ENCODE data around the gene ACTG1.

Gene ACTG1

DNA sequence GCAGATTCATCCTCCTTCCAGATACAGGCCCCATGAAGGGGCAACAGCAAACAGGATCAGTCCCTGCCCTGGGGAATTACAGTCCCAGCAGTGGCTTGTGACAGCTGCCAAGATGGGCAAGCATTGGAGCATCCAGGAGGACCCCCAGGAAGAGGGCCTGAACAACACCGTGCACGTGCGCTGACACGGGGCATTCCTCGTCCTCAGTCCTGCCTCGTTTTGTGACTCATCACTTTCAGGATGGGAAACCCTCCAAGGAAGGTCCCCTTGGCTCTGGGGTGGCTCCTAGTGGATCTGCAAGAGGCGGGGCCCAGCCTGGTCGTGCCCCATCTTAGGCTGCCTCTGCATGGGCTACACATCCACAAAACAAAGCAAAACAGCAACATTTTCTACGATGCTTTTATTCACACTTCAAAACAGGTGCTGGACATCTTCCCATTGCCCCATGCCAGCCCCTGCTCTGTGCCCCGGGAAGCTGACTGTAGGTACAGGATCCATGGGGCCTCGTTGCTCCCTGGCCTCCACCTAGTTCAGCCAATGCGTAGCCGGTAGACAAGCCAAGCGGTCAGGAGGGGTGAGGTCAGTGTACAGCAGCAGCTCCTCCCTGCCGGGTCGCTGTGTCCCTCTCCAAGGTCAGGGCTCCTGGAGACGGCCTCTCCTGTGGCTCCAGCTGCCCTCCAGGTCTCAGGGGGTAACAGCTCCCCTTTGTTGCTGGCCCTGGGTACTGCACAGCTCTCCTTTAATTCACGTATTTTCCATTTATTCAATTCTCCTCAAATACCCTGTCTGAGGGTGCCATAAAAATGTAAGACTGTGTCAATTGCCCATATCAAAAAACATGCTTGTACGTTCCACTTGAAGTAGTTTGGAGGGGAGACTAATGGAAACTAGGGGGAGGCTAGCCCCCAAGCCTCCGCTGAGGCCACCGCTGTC lies 32.2 kb downstream of the ACTG1 start:
- DNase-seq (ENCODE audit: low read depth, low spot score), result no peak
- Histone ChIP-seq H3K36me3 (ENCODE audit: insufficient read depth, insufficient read length, low read length) (no peaks in the 10 kb centered on the region), H3K4me1 (ENCODE audit: insufficient read depth, insufficient read length) (peaks cover 43% of the 10 kb centered on the region), H3K27me3 (ENCODE audit: insufficient read depth, insufficient read length) (peaks cover 59% of the 10 kb centered on the region), H3K9me3 (ENCODE audit: insufficient read depth, low read length) (peaks cover 7% of the 10 kb centered on the region; the same call in 1 of the 2 replicates), H3K4me3 (ENCODE audit: insufficient read length, low read depth) (no peak overlapping the region), H3K9ac (ENCODE audit: insufficient read length, low read depth) (no peak overlapping the region)
- TF ChIP-seq SUZ12 (IDR thresholded peaks at IDR 0.05; ENCODE audit: extremely low read depth, insufficient read depth, insufficient read length) (no peak), ZNF274 (IDR thresholded peaks at IDR 0.05; ENCODE audit: low read depth, low read length) (no peak), YY1 (IDR thresholded peaks at IDR 0.05; ENCODE audit: insufficient read depth, insufficient read length) (no peak)

DNA sequence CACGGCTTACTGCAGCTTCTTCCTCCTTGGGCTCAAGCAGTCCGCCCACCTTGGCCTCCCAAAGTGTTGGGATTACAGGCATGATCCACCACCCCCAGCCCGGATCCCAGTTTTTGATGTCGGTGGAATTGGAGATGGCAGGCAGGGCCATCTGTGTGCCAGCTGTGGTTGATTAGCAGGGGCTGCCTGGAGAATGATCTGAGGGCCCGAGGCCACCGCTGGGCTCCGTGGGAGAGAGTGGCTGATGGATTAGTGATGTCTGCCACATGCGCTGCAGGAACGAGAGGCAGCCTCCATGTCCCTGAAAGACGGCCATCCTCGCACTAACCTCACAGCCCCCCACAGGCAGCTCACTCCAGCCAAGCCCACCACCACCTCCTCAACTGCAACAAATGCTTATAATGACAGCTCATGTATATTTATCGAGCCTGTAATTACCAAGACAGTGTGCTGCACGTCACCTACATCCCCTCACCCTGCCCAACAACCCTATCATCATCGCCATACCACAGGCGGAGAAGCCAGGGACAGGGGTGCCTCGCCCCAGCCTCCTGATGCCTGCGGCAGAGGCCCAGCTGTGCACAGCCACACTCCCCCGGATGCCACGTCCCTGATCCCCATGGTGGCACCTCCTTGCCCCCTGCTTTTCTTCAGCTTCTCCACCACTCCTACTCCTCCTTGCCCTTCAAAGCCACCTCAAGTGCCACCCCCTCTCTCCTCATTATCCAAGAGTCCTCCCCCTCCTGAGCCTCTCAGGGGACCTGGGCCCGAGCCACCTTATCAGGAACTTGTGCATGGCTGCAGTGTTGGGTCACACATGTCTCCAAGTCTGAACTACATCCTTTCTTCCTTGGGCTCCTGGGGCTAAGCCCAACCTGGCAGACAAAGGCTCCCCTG lies 33.2 kb downstream of the ACTG1 start:
- no peak for TF ChIP-seq SUZ12 (IDR thresholded peaks at IDR 0.05; ENCODE audit: extremely low read depth, insufficient read depth, insufficient read length)
- no peak for TF ChIP-seq YY1 (IDR thresholded peaks at IDR 0.05; ENCODE audit: insufficient read depth, insufficient read length)
- TF ChIP-seq ZNF274 (IDR thresholded peaks at IDR 0.05; ENCODE audit: low read depth, low read length), result no peak
- peaks cover 7% of the 10 kb centered on the region; the same call in 1 of the 2 replicates for H3K9me3 ChIP-seq (ENCODE audit: insufficient read depth, low read length)
- no peak overlapping the region for H3K4me3 ChIP-seq (ENCODE audit: insufficient read length, low read depth)
- DNase-seq (ENCODE audit: low read depth, low spot score), result no peak
- H3K4me1 ChIP-seq (ENCODE audit: insufficient read depth, insufficient read length), result peaks cover 39% of the 10 kb centered on the region
- peaks cover 59% of the 10 kb centered on the region for H3K27me3 ChIP-seq (ENCODE audit: insufficient read depth, insufficient read length)
- H3K36me3 ChIP-seq (ENCODE audit: insufficient read depth, insufficient read length, low read length), result no peaks in the 10 kb centered on the region
- H3K9ac ChIP-seq (ENCODE audit: insufficient read length, low read depth), result no peak overlapping the region

DNA sequence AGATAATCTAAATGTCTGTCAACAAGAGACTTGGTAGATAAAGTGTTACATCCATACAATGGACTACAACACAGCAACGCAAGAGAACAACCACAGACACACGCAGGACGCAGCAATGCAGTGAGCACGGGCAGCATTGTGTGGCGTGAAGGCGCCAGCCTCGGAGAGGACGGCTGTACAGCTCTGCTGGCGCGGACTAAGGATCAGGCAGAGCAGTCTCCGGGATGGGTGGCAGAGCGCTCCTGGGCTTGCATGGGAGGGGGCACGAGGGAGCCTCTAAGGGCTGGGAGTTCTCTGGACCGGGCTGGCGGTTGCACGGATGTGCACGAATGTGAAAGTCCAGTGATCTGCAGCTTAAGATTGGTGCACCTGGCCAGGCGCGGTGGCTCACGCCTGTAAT lies 34.5 kb downstream of the ACTG1 start:
- DNase-seq (ENCODE audit: low read depth, low spot score), result no peak
- no peaks in the 10 kb centered on the region for H3K36me3 ChIP-seq (ENCODE audit: insufficient read depth, insufficient read length, low read length)
- peaks cover 49% of the 10 kb centered on the region for H3K27me3 ChIP-seq (ENCODE audit: insufficient read depth, insufficient read length)
- TF ChIP-seq ZNF274 (IDR thresholded peaks at IDR 0.05; ENCODE audit: low read depth, low read length) (no peak), YY1 (IDR thresholded peaks at IDR 0.05; ENCODE audit: insufficient read depth, insufficient read length) (no peak), SUZ12 (IDR thresholded peaks at IDR 0.05; ENCODE audit: extremely low read depth, insufficient read depth, insufficient read length) (no peak)
- no peak overlapping the region for H3K4me3 ChIP-seq (ENCODE audit: insufficient read length, low read depth)
- H3K9me3 ChIP-seq (ENCODE audit: insufficient read depth, low read length), result peaks cover 7% of the 10 kb centered on the region; the same call in 1 of the 2 replicates
- peaks cover 30% of the 10 kb centered on the region for H3K4me1 ChIP-seq (ENCODE audit: insufficient read depth, insufficient read length)
- no peak overlapping the region for H3K9ac ChIP-seq (ENCODE audit: insufficient read length, low read depth)

DNA sequence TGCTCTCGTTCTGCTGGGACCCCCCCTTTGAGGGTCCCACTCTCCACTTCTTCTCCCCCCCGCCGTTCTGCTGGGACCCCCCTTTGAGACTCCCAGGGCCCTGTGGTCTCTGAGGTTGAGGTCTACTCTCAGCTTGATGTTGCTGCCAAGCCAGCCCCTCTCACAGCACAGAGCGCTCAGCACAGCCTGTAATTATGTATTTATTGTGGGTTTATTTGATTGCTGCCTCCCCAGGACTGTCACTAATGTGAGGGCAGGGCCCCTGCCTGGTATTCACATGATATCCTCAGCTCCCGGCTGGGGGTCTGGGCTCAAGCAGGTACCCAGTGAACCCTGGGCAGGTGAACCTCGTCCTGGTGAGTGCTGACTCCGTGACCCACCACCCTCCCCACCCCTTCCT lies 35.4 kb downstream of the ACTG1 start:
- Histone ChIP-seq H3K27me3 (ENCODE audit: insufficient read depth, insufficient read length) (peaks cover 39% of the 10 kb centered on the region), H3K9me3 (ENCODE audit: insufficient read depth, low read length) (peaks cover 11% of the 10 kb centered on the region; the same call in 1 of the 2 replicates), H3K36me3 (ENCODE audit: insufficient read depth, insufficient read length, low read length) (no peaks in the 10 kb centered on the region), H3K4me3 (ENCODE audit: insufficient read length, low read depth) (no peak overlapping the region), H3K9ac (ENCODE audit: insufficient read length, low read depth) (no peak overlapping the region), H3K4me1 (ENCODE audit: insufficient read depth, insufficient read length) (peaks cover 27% of the 10 kb centered on the region)
- no peak for TF ChIP-seq YY1 (IDR thresholded peaks at IDR 0.05; ENCODE audit: insufficient read depth, insufficient read length)
- TF ChIP-seq ZNF274 (IDR thresholded peaks at IDR 0.05; ENCODE audit: low read depth, low read length), result no peak
- no peak for TF ChIP-seq SUZ12 (IDR thresholded peaks at IDR 0.05; ENCODE audit: extremely low read depth, insufficient read depth, insufficient read length)
- no peak for DNase-seq (ENCODE audit: low read depth, low spot score)

DNA sequence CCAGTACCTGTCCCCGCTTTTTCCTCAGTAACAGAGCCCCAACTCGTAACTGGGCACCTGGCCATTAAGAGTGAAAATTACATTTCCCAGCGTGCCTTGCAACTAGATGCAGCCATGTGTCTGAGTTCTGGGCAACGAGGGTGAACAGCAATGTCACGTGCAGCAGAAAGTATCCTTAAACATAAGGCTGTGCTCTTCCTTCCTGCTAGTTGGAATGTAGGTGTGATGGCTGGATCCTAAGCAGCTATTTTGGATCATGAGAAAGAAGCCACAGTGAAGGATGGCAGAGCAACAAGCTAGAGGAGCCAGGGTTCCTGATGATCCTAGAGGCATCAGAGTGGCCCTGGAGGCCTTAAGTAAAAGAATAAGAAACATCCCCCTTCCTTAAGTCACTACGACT lies 36.0 kb downstream of the ACTG1 start:
- DNase-seq (ENCODE audit: low read depth, low spot score), result no peak
- TF ChIP-seq SUZ12 (IDR thresholded peaks at IDR 0.05; ENCODE audit: extremely low read depth, insufficient read depth, insufficient read length) (no peak), ZNF274 (IDR thresholded peaks at IDR 0.05; ENCODE audit: low read depth, low read length) (no peak), YY1 (IDR thresholded peaks at IDR 0.05; ENCODE audit: insufficient read depth, insufficient read length) (no peak)
- no peak overlapping the region for H3K4me3 ChIP-seq (ENCODE audit: insufficient read length, low read depth)
- H3K27me3 ChIP-seq (ENCODE audit: insufficient read depth, insufficient read length), result peaks cover 34% of the 10 kb centered on the region
- H3K9me3 ChIP-seq (ENCODE audit: insufficient read depth, low read length), result peaks cover 15% of the 10 kb centered on the region; the same call in 1 of the 2 replicates
- no peaks in the 10 kb centered on the region for H3K36me3 ChIP-seq (ENCODE audit: insufficient read depth, insufficient read length, low read length)
- no peak overlapping the region for H3K9ac ChIP-seq (ENCODE audit: insufficient read length, low read depth)
- H3K4me1 ChIP-seq (ENCODE audit: insufficient read depth, insufficient read length), result peaks cover 23% of the 10 kb centered on the region

DNA sequence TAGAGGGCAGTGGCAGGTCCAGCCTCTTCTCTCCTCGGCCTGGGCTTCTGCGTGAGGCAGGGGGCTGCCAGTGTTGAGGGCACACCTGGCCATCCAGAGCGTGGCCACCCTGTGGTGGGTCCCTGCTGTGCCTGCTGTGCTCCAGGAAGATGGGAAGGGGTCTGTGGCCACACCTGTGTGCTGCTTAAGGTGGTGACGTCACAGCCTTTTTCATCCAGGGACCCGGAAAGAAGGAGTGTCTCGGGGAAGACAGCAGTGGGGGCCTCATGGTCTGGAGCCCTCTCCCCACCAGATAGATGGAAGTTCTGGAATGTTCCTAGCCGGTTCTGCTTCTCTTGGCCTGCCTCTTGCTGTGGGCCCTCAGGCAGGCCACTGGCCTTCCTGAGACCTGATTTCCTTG lies 36.5 kb downstream of the ACTG1 start:
- no peak for TF ChIP-seq YY1 (IDR thresholded peaks at IDR 0.05; ENCODE audit: insufficient read depth, insufficient read length)
- no peak for TF ChIP-seq SUZ12 (IDR thresholded peaks at IDR 0.05; ENCODE audit: extremely low read depth, insufficient read depth, insufficient read length)
- no peak for TF ChIP-seq ZNF274 (IDR thresholded peaks at IDR 0.05; ENCODE audit: low read depth, low read length)
- H3K4me1 ChIP-seq (ENCODE audit: insufficient read depth, insufficient read length), result peaks cover 23% of the 10 kb centered on the region
- H3K9me3 ChIP-seq (ENCODE audit: insufficient read depth, low read length), result peaks cover 15% of the 10 kb centered on the region; the same call in 1 of the 2 replicates
- peaks cover 31% of the 10 kb centered on the region for H3K27me3 ChIP-seq (ENCODE audit: insufficient read depth, insufficient read length)
- no peaks in the 10 kb centered on the region for H3K36me3 ChIP-seq (ENCODE audit: insufficient read depth, insufficient read length, low read length)
- no peak overlapping the region for H3K4me3 ChIP-seq (ENCODE audit: insufficient read length, low read depth)
- H3K9ac ChIP-seq (ENCODE audit: insufficient read length, low read depth), result no peak overlapping the region
- DNase-seq (ENCODE audit: low read depth, low spot score), result no peak

All from NT2/D1 (cell line).